Tongue (tissue), 2 donors: ENCODE measurements around the gene RHOBTB3. TPM values are rescaled to one million over a fixed set of nuclear protein-coding genes. Genes with fewer than 3 reads are reported as not detected.
"Not testable (repeated sequence)": the region's sequence is repeated elsewhere in the genome, so short reads cannot be mapped to it uniquely, and the experiment has no call there.

Experiments used
- DNase-seq: peaks from one replicate; pipeline ENCODE4 v3.0.0-alpha.2; 2015
- total RNA-seq: library from RNA; depleted of rRNA; stranded (reverse); fragments of >200 nt; gene quantifications from one replicate; pipeline ENCODE4 v1.2.3, GENCODE V29; 2014

The RHOBTB3 gene
- total RNA-seq, 1 donor from 2014 or later: 188 TPM

- no peak for DNase-seq
These were observed 90.2 kb downstream of the RHOBTB3 start for GRCh38 chr5:95821110-95822021.

DNA sequence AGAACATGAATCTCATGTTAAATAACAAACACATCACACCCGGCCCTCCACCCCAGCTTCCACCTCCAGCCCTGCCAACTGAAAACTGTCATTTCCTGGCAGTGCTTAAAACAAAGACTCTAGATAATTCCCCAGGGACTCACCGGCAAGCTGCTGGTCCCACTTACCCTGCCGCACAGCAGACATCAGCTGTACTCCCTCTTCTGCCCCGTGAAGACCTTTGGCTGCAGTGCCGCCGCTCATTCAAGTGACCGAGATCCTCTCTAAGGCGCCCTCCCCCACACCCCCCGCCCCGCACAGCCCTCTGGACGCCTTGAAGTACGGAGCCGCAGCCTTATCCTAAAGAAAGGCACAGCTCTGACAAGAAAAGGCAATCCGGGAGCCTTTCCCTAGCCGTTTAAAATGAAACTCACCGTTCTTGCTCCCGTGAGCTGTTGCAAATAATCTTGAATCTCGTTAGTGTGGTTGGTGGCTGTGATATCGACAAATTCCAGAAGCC, 91.0 kb downstream of the RHOBTB3 start:
- DNase-seq: peak; percentile 72

DNA sequence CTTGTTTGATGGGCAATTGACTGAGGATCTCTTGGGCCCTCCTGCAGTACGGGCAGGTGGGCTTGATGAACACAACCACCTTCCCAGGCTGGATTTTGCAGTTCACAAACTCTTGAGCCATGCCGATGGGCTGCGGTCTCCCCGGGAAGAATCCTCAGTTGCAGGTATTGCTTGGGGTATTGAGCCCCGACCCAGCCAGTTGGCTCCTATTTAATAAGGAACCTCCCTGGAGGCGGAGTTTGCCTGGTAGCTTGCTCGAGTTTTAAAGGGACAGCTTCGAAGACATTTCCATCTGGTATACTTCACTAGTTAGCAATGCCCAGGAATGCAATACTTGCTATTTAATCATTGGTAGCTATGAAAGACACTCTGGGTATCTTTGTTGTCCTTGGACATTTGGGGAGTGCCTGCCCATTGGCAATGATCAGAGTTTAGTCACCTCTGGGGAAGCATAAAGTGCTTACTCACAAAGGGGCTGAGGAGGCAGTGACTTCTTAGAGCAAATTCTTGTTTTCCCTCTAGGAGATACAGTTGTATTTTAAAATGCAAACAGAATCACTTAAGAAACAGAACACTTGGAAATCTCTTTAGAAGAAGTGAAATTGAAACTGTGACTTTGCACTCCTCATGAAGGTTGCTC, 91.5 kb downstream of the RHOBTB3 start, which contains the start of gene GLRX:
Gene GLRX, minus strand, starts transcription at position 185 of the 640 bp plus-strand sequence. Its CDS starts 64 bp downstream, at position 121.
- peak; percentile 82 for DNase-seq

- no peak for DNase-seq
These were observed 92.1 kb downstream of the RHOBTB3 start for GRCh38 chr5:95823218-95823737.

- DNase-seq: peak; percentile 29
These were observed 92.8 kb downstream of the RHOBTB3 start for GRCh38 chr5:95823738-95824609.

GRCh38 chr5:95824747-95825146, 93.6 kb downstream of the RHOBTB3 start:
- DNase-seq: no peak

- no peak for DNase-seq
These were observed 94.4 kb downstream of the RHOBTB3 start for GRCh38 chr5:95825495-95825894.

DNA sequence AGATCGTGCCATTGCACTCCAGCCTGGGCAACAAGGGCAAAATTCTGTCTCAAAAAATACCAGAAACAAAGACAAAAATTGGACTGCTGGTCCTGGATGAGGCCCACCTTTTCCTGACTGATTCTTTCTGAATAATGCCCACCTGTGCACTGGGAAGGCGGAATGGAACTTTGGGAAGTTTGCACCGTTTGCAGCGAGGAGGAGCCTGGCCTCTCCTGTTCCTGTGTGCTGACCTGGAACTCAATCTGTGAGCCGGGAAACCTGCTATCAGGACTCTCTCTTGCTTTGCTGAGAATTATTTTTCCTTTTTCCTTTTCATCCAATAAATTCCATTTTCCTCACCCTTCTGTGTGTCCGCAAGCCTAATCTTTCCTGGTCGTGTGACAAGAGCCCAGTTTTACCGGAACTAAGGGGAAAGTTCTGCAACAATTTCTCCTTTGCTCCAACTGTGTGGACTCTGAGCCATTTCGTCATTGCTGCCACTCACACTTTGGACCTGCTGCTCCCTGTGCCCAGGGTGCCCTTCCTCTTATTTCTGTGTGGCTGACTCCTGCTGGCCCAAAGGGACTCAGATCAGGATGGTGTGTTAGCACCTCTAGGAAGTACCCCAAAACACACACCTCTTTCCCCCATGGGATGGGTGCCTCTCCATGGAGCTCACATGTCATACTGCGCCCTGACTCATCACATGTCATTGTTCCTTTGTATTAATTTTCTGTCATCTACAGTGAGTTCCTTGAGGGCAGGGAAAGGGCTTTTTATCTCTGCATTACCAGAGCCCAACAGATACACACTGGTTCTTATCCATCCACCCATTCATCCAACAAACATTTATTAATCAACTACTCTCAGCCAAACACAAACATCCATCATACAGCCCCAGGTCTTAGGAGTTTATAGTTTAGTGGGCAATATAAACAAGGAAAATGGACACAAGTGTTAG, 96.1 kb downstream of the RHOBTB3 start:
- no peak for DNase-seq

- DNase-seq: no peak
These were observed 96.7 kb downstream of the RHOBTB3 start for GRCh38 chr5:95827892-95828246.

DNA sequence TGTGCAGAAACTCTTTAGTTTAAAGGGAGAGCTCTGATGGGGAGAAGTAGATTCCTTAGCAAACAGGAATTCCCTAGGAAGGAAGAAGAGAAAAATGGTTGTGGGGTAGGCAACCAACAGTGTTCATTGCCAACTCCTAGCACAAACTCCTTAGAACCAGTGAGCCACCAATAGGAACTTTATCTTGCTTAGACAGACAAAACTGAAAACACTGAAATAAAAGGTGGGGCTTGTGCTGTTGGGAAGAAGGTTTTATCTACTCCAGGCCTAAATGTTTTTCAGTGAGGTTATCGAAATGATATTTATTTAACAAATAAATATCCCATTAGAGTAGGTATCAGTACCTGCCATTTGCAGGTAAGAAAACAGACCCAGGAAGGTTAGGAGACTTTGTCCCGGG, 99.1 kb downstream of the RHOBTB3 start:
- DNase-seq: no peak

DNA sequence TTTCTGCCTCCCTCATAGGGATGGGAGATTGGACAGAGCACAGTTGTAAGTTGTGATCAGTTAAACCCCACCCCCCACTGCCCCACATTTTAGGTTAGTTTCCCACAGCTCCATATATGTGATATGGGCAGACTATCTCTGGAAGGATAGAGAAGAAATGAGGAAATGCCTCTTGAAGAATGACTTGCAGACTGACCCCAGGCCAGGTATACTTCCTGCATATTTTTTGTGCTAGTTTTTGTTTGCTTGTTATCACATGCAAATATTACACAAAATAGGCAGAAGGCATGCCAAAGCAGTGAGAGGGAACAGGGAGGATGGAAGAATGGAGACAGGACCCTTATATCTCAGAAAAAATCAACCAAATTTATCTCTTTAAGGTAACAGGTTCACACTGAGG, 101.5 kb downstream of the RHOBTB3 start:
- DNase-seq: no peak

DNA sequence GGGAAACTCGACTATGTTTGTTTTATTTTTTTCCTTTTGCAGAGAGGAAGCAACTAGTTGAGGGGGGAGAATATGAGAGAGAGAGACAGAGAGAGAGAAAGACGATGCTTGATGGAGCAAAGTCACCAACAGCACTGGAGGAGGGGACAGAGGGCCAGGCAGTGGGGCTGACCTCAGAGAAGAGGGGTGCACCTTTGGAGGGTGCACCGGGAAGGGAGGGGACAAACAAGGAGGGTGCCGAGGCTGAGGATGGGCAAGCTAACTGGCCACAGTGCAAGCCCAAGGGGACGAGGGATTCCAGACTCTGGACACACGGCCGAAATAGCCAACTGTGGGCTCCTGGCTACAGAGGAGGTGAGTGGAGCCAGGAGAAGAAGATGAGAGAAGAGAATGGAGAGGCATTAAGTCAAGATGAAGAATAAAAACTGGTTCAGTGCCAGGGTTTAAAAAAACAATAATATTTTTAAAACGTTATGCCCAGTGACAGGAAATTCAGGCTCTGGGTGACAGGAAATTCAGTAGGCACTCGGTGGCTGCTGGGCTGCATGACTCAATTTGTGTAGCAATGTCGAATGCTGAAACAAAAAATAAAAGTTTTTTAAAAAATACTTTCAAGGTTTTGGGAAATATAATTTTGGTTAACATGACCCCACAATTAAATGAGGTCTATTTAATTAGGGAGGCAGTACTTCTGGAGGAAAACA, 104.7 kb downstream of the RHOBTB3 start:
- DNase-seq: no peak

DNA sequence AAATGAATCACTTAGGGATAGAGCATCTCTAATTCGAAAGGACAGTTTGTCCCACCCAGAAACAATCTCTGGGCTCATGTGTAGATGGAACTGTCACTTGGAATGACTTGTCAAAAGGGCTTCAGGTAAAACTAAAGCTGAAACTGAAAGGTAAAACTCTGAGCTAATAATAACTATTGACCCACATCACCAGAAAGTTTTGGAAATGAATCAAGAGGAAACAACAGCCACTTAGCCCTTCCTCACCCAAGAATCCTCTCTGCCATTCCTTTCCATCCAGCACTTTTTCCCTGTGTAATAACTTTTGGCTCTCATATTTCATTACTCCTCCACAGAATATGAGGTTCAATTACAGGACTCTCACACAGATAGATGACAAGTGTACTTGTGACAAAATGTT, 105.4 kb downstream of the RHOBTB3 start:
- DNase-seq: no peak

DNA sequence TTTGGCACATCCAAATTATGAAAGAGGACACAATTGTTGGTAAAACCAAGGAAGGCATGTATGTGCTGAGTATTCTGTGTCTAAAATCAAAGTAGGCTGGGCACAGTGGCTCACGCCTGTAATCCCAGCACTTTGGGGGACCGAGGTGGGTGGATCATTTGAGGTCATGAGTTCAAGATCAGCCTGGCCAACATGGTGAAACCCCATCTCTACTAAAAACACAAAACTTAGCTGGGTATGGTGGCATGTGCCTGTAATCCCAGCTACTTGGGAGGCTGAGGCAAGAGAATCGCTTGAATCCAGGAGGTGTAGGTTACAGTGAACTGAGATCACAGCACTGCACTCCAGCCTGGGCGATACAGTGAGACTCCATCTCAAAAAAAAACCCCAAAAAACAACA, 105.8 kb downstream of the RHOBTB3 start:
- not testable (repeated sequence) for DNase-seq

- DNase-seq: no peak
These were observed 106.4 kb downstream of the RHOBTB3 start for GRCh38 chr5:95837492-95837891.

DNA sequence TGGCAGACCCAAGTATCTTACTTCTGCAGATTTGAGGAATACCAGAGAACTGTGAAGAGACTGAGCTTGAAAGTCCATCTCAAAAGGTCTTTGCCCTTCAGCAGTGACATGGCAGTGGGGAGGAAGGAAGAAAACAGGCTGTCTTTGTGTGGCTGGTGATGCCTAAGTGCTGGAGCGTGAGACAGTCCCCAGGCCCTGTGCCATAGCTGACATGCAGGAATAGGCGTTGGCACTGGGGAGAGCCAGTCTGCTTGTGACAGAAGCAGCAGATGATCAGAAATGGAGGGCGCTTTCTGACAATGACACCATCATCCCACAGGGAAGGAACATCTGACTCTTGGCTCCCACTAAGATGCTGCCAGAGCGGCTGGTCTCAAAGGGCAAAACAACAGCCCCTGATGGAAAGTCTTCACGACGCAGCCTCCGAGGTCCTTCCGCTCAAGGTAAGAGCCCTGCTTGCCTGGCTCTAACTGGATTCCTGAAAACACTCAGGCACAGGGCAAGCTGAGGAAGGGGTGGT, 106.9 kb downstream of the RHOBTB3 start:
- DNase-seq: no peak

DNA sequence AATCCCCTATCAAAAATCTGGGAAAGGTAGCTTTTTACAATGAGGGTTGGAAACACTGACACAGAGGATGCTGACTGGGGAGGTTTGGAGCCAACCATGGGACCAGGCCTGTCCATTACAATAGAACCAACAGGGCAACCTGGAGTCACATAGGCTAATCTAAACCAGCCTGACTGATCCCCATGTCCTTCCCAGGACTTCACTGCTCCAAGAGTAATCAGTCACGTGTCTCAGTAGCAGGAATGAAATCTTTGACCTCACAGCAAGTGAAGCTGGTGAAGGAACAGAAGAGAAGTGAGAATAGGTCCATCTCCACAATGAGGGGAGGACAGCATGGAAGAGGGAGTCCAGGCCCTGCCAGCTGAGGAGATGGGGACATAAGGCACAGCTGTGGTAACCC, 107.4 kb downstream of the RHOBTB3 start:
- DNase-seq: no peak

DNA sequence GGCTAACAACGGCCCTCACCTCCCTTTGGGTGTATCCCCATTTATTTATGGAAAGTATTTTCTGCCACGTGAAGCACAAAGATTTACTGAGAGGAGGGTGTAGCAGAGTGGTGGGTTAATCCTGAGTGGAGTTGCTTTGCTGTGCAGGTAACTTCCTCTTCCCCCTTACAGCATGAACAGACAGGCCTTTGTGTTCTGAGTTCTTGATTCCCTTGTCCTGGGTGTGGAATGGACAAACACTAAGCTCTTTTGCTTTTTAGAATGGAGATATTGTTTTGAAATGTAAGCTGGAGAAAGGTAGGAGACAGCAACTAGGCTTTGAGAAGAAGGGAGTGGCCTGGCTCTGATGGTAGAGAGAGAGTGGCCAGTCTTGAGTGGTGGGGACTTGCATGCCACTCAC, 108.5 kb downstream of the RHOBTB3 start:
- DNase-seq: no peak

DNA sequence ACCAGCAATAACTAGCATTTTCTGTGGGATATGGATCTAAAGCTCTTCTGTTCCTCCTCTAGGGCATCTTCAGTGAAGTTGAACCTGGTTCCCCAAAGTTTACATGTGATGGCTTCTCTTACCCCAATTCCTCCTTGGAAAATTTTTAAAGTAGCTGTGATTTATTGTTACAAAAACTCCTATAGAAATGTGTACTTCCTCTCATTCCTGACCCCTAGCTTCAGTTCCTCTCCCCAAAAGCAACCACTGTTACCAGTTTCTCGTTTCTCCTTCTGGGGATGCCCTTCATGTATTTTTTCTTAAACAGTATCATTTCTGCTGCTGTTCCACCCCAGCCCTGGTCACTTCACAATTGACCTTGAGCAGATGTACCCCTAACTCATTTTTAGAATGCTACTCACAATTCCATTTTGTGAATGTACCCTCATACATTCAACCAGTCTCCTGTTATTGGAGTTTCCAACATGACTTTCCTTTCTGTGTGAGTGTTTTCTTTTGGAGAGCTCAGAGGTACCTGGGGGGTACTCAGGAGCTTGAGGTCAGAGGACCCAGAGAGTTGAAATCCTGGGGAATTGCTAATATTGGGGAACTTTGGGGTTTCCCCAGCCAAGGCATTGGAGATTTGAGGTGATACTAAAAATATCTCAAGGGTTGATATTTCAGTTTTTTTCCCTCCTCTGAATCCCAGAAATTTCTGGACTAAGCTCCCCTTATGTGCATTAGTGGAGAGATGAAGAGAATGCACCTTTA, 110.0 kb downstream of the RHOBTB3 start:
- no peak for DNase-seq
